Astrocyte of the cerebellum (primary cell): ENCODE measurements around the gene TESMIN.

Experiments
- DNase-seq: peaks from one replicate; pipeline ENCODE4 v3.0.0-alpha.2; 2011; ENCODE audit warnings: low read depth
- H3K4me3 ChIP-seq: 2 replicates; pipeline ENCODE4 v1.5.1; 2011; ENCODE audit warnings: mild to moderate bottlenecking, low read depth, low read length, moderate library complexity
- CTCF ChIP-seq: IDR thresholded peaks from 2 replicates; pipeline ENCODE4 v1.5.1; 2012; ENCODE audit warnings: low read length, low read depth, moderate library complexity, mild to moderate bottlenecking; ENCODE audit errors: missing control alignments
- in situ Hi-C: cut with HindIII; loops from 2 replicates; pipeline ENCODE4 v1.10.0; 2017; ENCODE audit warnings: low sequenced_read_pairs

The TESMIN gene

GRCh38 chr11:68661014-68661413 is 90.3 kb downstream of the TESMIN start:
- TF ChIP-seq CTCF = no peak
- no peak for DNase-seq
- H3K4me3 ChIP-seq = no peak overlapping the region
- in situ Hi-C loops = no loop called here

GRCh38 chr11:68660066-68660810 is 91.1 kb downstream of the TESMIN start:
- TF ChIP-seq CTCF = no peak
- DNase-seq = no peak
- H3K4me3 ChIP-seq = no peak overlapping the region
- in situ Hi-C loops = no loop called here

GRCh38 chr11:68659158-68659921 is 92.0 kb downstream of the TESMIN start:
- peak; percentile 98 for DNase-seq
- H3K4me3 ChIP-seq = no peak overlapping the region
- no peak for TF ChIP-seq CTCF
- in situ Hi-C loops = no loop called here

DNA sequence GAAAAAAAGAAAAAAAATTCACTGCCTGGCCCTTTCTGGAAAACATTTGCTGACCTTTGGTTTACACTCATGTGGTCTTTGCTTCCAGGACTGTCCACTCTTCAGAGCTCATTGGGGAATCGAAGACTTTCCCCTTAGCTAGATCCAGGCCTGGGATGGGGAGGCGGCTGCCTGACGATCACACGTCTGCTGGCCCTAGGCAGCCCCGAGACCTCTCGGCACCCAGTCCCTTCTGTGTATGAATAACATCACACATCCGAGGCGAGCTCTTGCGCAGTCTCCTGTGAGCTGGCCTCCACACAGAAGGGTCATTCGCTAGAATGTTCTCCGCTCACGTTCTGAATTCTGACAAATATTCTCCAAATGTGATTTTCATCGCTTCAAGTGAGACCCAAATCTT is 92.7 kb downstream of the TESMIN start:
- in situ Hi-C loops = no loop called here
- no peak overlapping the region for H3K4me3 ChIP-seq
- DNase-seq = no peak
- TF ChIP-seq CTCF = no peak

GRCh38 chr11:68658097-68658496 is 93.2 kb downstream of the TESMIN start:
- DNase-seq = no peak
- no peak for TF ChIP-seq CTCF
- no peak overlapping the region for H3K4me3 ChIP-seq
- in situ Hi-C loops = no loop called here
